Measurements from ENCODE around the gene ANXA7.
"Not testable (repeated sequence)": the region's sequence is repeated elsewhere in the genome, so short reads cannot be mapped to it uniquely, and the experiment has no call there.

Gene ANXA7

GRCh38 chr10:73410897-73411296 is 3.0 kb downstream of the ANXA7 start:
- DNase-seq = no peak
- in situ Hi-C loops (cut with HindIII; ENCODE audit: low pct_ligation_motif_present, low pct_unique_long_range_greater_than_20kb, low sequenced_read_pairs) = no loop called here

GRCh38 chr10:73408978-73409521 is 4.8 kb downstream of the ANXA7 start:
- DNase-seq = no peak
- in situ Hi-C loops (cut with HindIII; ENCODE audit: low pct_ligation_motif_present, low pct_unique_long_range_greater_than_20kb, low sequenced_read_pairs) = no loop called here

- in situ Hi-C loops (cut with HindIII; ENCODE audit: low pct_ligation_motif_present, low pct_unique_long_range_greater_than_20kb, low sequenced_read_pairs) = no loop called here
- peak; percentile 19 for DNase-seq
Measured at GRCh38 chr10:73408061-73408460, 5.8 kb downstream of the ANXA7 start.

GRCh38 chr10:73407495-73407894 is 6.4 kb downstream of the ANXA7 start:
- in situ Hi-C loops (cut with HindIII; ENCODE audit: low pct_ligation_motif_present, low pct_unique_long_range_greater_than_20kb, low sequenced_read_pairs) = no loop called here
- DNase-seq = no peak

GRCh38 chr10:73406846-73407245 is 7.0 kb downstream of the ANXA7 start:
- DNase-seq = no peak
- in situ Hi-C loops (cut with HindIII; ENCODE audit: low pct_ligation_motif_present, low pct_unique_long_range_greater_than_20kb, low sequenced_read_pairs) = no loop called here

GRCh38 chr10:73405556-73405955 is 8.3 kb downstream of the ANXA7 start:
- in situ Hi-C loops (cut with HindIII; ENCODE audit: low pct_ligation_motif_present, low pct_unique_long_range_greater_than_20kb, low sequenced_read_pairs) = no loop called here

GRCh38 chr10:73404690-73405089 is 9.2 kb downstream of the ANXA7 start:
- DNase-seq = no peak
- in situ Hi-C loops (cut with HindIII; ENCODE audit: low pct_ligation_motif_present, low pct_unique_long_range_greater_than_20kb, low sequenced_read_pairs) = no loop called here

More at GRCh38 chr10:73405556-73405955, 8.3 kb downstream of the ANXA7 start:
- DNase-seq = no peak

- in situ Hi-C loops (cut with HindIII; ENCODE audit: low pct_ligation_motif_present, low pct_unique_long_range_greater_than_20kb, low sequenced_read_pairs) = no loop called here
- DNase-seq = no peak
Measured at GRCh38 chr10:73401636-73402035, 12.2 kb downstream of the ANXA7 start.

- in situ Hi-C loops (cut with HindIII; ENCODE audit: low pct_ligation_motif_present, low pct_unique_long_range_greater_than_20kb, low sequenced_read_pairs) = no loop called here
- no peak for DNase-seq
Measured at GRCh38 chr10:73399063-73399462, 14.8 kb downstream of the ANXA7 start.

GRCh38 chr10:73398024-73398423 is 15.8 kb downstream of the ANXA7 start:
- DNase-seq = peak; percentile 11
- in situ Hi-C loops (cut with HindIII; ENCODE audit: low pct_ligation_motif_present, low pct_unique_long_range_greater_than_20kb, low sequenced_read_pairs) = no loop called here

- in situ Hi-C loops (cut with HindIII; ENCODE audit: low pct_ligation_motif_present, low pct_unique_long_range_greater_than_20kb, low sequenced_read_pairs) = not testable (repeated sequence)
Measured at GRCh38 chr10:73394325-73394724, 19.5 kb downstream of the ANXA7 start.

GRCh38 chr10:73388228-73388627 is 25.6 kb downstream of the ANXA7 start:
- no peak for DNase-seq
- in situ Hi-C loops (cut with HindIII; ENCODE audit: low pct_ligation_motif_present, low pct_unique_long_range_greater_than_20kb, low sequenced_read_pairs) = no loop called here

More at GRCh38 chr10:73394325-73394724, 19.5 kb downstream of the ANXA7 start:
- not testable (repeated sequence) for DNase-seq

GRCh38 chr10:73386583-73386982 is 27.3 kb downstream of the ANXA7 start:
- in situ Hi-C loops (cut with HindIII; ENCODE audit: low pct_ligation_motif_present, low pct_unique_long_range_greater_than_20kb, low sequenced_read_pairs) = no loop called here
- no peak for DNase-seq

GRCh38 chr10:73379064-73379748 is 34.7 kb downstream of the ANXA7 start:
- in situ Hi-C loops (cut with HindIII; ENCODE audit: low pct_ligation_motif_present, low pct_unique_long_range_greater_than_20kb, low sequenced_read_pairs) = no loop called here
- no peak for DNase-seq

GRCh38 chr10:73376679-73377078 is 37.2 kb downstream of the ANXA7 start:
- no peak for DNase-seq
- in situ Hi-C loops (cut with HindIII; ENCODE audit: low pct_ligation_motif_present, low pct_unique_long_range_greater_than_20kb, low sequenced_read_pairs) = no loop called here

- in situ Hi-C loops (cut with HindIII; ENCODE audit: low pct_ligation_motif_present, low pct_unique_long_range_greater_than_20kb, low sequenced_read_pairs) = no loop called here
- no peak for DNase-seq
Measured at GRCh38 chr10:73368238-73368637, 45.6 kb downstream of the ANXA7 start.

- in situ Hi-C loops (cut with HindIII; ENCODE audit: low pct_ligation_motif_present, low pct_unique_long_range_greater_than_20kb, low sequenced_read_pairs) = no loop called here
Measured at GRCh38 chr10:73366381-73367298, 47.2 kb downstream of the ANXA7 start.

GRCh38 chr10:73364964-73365363 is 48.9 kb downstream of the ANXA7 start:
- in situ Hi-C loops (cut with HindIII; ENCODE audit: low pct_ligation_motif_present, low pct_unique_long_range_greater_than_20kb, low sequenced_read_pairs) = no loop called here
- DNase-seq = no peak

More at GRCh38 chr10:73366381-73367298, 47.2 kb downstream of the ANXA7 start:
- DNase-seq = no peak

GRCh38 chr10:73359492-73359891 is 54.4 kb downstream of the ANXA7 start:
- in situ Hi-C loops (cut with HindIII; ENCODE audit: low pct_ligation_motif_present, low pct_unique_long_range_greater_than_20kb, low sequenced_read_pairs) = no loop called here
- DNase-seq = no peak

All from ACHN (cell line).